NOMO-1 treated with DMSO at 0.1 percent for 48 hours (cell line): Measurements from ENCODE around the gene TYSND1.
"Not testable (repeated sequence)": the region's sequence is repeated elsewhere in the genome, so short reads cannot be mapped to it uniquely, and the experiment has no call there.

Experiments
- DNase-seq: peaks from one replicate; lab custom pipeline; 2025; ENCODE audit not compliant: unreplicated experiment; lab: John Stamatoyannopoulos, UW

TYSND1 gene

GRCh38 chr10:70135046-70135445 is 11.5 kb downstream of the TYSND1 start:
- no peak for DNase-seq

DNA sequence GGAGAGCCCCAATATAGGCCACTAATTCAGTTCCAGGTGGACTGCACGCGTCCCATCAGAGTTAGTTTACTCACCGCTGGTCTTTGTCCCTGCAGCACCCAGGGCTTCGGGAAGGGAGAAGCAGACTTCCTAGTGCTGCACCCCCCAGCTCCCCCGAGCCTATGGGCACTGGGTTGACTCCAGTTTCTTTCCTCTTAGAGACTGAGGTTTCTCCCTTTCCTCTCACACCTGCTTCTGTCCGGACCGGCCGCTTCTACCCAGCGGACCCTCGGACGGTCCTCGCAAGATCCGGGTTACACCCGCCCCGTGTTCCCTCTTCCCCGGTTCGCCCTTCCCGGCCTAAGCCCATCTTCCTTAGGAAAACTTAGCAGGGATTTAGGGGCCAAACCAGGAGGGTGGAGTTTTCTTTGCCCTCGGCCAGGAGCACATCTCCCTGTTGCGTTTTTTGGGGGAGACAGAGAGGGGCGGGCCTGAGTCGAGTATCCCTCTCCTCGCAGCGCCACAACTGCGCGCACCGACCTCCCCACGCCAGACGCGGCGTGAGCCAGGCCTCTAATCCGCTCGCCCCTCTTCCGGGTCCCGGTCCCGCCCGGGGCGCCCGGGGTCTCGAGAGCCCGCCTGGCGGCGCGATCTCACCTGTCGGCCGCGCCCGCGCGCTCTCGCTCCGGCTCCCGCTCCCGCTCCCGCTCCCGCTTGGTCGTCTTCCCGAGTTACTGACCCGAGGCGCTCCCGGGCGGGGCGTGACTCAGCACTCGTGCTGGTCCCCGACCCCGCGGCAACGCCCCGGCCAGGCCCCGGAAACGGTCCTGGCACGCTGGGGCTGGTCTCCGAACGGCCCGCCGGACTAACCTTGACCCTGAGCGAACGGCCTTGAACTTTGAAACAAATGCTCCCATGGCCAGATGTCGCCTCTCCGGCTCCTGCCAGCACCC is 14.1 kb downstream of the TYSND1 start, which contains the start of gene AIFM2:
AIFM2 (minus strand) TSS at position 728 of the 932 bp plus-strand sequence. CDS start 8,741 bp downstream, outside the sequence.
- DNase-seq: peak; percentile 2

- DNase-seq: no peak
Measured at GRCh38 chr10:70131560-70131937, 15.0 kb downstream of the TYSND1 start.

DNA sequence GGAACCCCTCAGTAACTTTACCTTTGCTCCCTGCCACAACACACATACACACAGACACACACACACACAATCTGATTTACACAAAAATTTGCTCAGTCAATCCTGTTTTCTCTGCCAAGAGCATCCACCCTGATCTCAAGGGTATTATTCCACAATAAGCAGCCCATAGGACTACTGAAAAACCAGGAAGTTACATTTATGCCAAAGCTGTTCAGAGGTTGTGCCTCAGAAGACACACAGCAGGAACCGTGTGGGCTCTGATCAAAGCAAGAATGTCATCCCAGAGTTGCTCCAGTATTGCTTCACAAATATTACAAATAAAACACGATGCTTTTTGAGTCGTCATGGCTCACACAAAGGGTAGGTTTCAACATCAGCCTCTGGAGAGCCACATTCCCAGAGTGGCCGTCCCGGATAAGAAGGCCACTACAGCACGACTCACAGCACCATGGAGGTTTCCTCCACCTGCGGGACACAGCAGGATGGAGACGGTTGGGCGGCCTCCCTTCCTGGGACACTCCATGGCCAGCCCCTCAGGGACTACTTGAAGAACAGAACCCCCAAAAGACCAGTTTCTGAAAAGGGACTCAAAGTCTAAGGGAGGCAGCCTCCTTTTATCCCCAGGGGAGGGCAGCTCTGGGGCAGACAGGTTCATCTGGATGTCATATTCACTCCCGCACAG is 15.5 kb downstream of the TYSND1 start:
- no peak for DNase-seq

DNA sequence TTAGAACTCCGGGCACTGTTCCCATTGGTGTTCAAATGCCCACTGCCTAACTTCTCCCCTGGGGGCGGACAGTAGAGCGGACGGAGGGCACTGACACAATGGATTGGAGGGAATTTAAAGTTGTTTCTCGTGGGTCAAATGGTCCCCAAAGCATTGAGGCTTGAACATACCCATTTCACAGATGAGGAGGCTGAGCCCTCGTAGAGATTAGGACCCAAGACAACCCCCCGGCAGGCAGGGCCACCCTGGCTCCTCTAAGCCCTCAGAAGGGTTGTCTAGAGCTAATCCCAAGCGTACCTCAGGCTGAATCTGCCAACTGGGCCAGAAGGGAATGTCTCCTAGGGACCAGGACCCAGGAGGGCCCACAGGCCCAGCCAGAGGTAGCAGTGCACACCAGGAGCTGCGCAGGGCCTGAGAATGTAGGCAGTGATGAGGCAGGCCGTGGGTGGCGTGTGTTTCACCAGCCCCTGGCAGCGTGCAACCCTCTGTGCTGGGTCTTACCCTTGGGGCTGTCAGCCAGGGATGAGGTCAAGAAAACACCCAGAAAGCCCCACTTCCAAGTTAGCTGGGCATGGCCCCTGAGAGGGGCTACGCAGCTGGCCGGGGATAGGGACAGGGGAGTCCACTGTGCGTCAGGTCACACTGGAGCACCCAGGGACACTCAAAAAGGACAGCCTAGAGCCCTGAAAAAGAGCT is 19.7 kb downstream of the TYSND1 start:
- DNase-seq: no peak

- DNase-seq: peak; percentile 48
Measured at GRCh38 chr10:70125918-70126552, 20.5 kb downstream of the TYSND1 start.

GRCh38 chr10:70124918-70125317 is 21.6 kb downstream of the TYSND1 start:
- no peak for DNase-seq

- DNase-seq: no peak
Measured at GRCh38 chr10:70124415-70124814, 22.1 kb downstream of the TYSND1 start.

- no peak for DNase-seq
Measured at GRCh38 chr10:70123817-70124216, 22.7 kb downstream of the TYSND1 start.

DNA sequence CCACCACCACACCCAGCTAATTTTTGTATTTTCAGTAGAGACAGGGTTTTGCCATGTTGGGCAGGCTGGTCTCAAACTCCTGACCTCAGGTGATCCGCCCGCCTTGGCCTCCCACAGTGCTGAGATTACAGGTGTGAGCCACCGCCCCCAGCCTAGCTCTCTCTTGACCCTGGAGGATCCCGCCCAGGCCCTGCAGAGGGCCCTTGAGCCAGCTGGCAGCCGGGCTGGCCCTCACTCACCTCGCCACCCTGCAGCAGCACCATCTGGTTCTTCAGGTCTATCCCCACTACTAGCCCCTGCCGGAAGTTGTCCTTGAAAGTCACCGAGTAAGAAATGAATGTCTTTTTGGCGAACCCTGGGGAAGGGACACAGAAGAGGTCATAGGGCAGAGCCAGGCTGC is 23.3 kb downstream of the TYSND1 start:
- DNase-seq: not testable (repeated sequence)

- peak; percentile 3 for DNase-seq
Measured at GRCh38 chr10:70122742-70123141, 23.8 kb downstream of the TYSND1 start.

DNA sequence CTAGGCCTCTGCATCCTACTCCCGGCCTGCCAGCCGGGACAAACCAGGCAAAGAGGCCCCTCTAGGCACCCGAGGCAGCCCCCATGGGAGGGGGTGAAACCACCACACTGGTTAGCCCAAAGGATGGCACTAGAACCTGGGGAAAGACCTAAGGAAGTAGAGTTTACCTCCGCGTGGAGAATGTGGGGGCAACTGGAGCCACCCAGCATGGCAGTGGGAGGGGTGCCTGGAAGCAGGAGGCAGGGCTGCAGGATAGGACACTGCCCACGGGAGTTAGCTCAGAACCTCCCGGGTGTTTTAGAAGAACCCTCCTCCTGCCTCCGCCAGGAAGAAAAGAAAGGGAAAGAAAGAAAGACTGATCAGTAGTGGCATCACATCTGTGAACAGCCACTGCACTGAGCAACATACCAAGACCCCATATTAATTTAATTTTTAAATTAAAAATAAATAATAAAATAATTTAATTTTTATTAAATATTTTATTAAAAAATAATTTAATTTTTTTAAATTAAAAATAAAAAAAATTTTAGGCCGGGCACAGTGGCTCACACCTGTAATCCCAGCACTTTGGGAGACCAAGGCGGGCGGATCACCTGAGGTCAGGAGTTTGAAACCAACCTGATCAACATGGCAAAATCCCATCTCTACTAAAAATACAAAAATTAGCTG is 25.1 kb downstream of the TYSND1 start:
- DNase-seq: no peak

- DNase-seq: no peak
Measured at GRCh38 chr10:70120417-70120816, 26.1 kb downstream of the TYSND1 start.

DNA sequence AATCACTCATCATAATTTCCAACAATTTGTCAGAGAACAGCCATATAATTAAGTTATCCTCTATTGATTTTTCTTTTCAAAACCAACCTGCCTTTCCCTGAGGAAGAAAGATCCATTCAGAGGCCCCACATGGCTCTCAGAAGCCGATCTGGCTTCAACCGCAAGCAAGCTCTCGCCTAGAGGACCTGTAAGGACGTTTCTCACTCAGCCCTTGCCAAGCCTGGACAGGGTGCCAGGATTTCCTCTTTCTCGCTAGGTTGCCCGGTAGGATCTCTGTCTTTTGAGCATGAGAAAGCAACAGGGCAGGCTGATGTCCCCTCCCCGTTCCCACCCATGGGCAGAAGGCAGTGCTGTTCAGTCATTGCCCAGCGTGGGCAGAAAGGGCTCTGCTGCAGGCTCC is 26.9 kb downstream of the TYSND1 start:
- no peak for DNase-seq

DNA sequence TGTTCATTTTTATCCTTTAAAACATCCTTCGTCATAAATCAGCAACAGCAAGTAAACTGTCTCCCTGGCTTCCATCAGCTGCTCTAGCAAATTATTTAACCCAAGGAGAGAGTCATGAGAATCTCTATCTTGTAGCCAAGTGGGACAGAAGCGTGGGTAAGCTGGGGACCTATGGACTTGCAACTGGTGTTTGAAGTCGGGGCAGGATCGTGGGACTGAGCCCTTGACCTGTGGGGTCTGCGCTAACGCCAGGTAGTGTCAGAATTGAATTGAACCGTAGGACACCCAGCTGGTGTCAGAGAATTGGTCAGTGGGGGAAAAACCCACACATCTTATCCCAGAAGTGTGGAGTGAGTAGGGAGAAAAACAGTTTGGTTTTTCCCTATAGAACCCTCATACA is 27.3 kb downstream of the TYSND1 start:
- DNase-seq: no peak

GRCh38 chr10:70118196-70118595 is 28.3 kb downstream of the TYSND1 start:
- DNase-seq: no peak

DNA sequence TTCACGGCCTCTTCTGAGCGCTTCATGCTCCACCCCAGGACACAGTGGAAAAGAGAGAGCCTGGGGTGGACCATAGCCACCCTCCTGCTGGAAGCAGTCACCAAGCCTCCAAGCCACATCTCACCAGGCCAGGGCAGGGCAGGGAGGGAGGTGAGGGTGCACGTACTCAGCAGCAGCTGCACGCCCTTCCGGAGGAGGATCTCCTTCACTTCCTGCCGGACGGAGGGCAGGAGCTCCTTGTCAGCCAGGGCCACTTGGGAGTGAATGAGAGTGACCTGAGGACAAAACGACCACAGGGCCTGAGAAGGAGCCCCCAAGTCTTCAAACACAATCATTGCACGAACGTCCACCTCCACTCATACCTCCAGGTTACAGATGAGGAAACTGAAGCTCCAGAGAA is 28.9 kb downstream of the TYSND1 start:
- DNase-seq: no peak

DNA sequence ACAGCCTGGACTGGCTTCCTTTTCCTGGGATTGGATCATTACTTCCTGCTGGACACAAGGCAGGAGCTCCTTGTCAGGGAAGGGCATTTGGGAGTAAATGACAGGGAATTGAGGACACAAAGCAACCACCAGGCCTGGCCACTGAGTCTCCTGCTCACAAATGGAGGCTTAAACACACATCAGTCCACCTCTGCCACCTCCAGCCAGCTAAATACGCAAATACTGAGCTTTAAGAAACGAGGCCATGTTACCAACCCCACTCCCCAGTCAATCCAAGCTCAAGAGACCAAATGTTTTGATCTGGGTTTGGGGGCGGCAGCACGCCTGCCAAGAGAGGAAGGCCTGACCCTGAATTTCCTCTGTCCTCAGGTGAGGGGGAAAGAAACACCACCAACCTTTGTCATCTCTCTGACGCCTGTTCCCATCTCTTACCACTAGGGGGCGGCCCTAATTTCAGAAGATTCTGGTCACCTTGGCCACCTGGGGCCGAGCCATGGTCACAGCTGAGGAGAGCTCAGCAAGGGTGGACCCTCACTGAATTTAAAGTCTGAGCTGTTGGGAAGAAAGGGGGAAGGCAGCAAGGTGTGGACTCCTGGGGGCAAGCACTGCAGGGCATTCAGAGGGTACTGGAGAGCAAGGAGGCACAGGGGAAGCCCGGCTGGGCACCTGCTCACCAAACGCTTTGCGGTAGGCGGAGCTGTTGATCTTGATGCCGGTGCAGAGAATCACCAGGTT is 30.4 kb downstream of the TYSND1 start:
- DNase-seq: peak; percentile 23

DNA sequence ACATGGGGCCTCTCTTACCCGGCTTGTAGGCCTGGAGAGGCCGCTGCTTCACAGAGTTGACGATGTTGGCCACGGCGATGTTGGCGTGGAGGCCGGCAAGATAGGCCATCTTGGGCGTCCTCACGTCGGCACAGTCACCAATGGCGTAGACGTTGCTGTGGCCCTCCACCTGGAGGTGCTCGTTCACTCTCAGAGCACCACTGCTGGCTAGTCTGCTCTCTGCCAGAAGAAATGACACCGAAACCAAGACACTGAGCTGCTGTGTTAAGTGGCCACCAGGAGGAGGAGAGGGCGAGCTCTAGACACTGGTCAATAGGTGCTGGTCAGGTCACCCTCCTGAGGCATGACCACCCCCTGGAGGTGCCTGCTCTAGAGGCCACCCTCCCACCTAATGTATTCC is 31.6 kb downstream of the TYSND1 start:
- no peak for DNase-seq

DNA sequence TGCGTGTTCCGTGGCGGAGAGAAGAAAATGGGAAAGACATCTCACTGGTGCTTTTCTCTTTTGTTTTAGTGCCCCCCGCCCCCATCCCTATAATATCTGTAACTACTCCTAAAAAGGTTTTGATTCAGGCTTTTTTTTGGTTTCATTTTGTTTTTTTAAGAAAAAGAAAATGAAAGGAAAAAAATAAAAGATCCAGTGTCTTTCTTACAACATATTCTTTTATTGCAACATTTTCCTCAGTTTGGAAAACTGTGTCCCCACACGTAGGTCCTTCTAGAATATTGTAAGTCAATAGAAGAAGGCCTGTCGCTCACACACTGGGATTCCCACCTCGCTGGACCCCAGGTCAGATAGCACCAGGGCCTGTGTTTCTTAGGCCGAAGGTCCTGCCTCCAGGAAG is 34.4 kb downstream of the TYSND1 start:
- no peak for DNase-seq
